ENCODE results near the gene RAB3IL1. TPM values are rescaled to one million over a fixed set of nuclear protein-coding genes. Genes with fewer than 3 reads are reported as not detected.

The RAB3IL1 gene
- total RNA-seq, 1 donor from 2014 or later: 3.0 TPM

- DNase-seq (ENCODE audit: low read depth): no peak
Observed at GRCh38 chr11:61847914-61848581, 69.3 kb downstream of the RAB3IL1 start.

Small RNAs within 50 kb of the gene (microRNA-seq; reads per million reads assigned to microRNA genes)
- gene MIR6746: 6.1 reads per million, percentile 25 among the genes with 10 or more reads in this experiment

Other genes with a start within 250 kb of the RAB3IL1 start
- gene DAGLA, start 237.2 kb downstream of the RAB3IL1 start, total RNA-seq: 2.9 and 4.3 TPM in 2 replicates
- 0.03 TPM in 1 of 2 replicates, not detected in the other for gene MYRF, start 164.9 kb downstream of the RAB3IL1 start, total RNA-seq
- 33.0 and 36.7 TPM in 2 replicates for gene TMEM258, start 125.0 kb downstream of the RAB3IL1 start, total RNA-seq
- gene FEN1, start 124.7 kb downstream of the RAB3IL1 start, total RNA-seq: 13.4 and 13.9 TPM in 2 replicates
- gene FADS1, start 100.6 kb downstream of the RAB3IL1 start, total RNA-seq: 72.9 and 123 TPM in 2 replicates
- gene FADS2, start 89.3 kb downstream of the RAB3IL1 start, total RNA-seq: 68.6 and 175 TPM in 2 replicates
- 310 and 645 TPM in 2 replicates for gene FADS3, start 26.0 kb downstream of the RAB3IL1 start, total RNA-seq
- 1.7 and 1.8 TPM in 2 replicates for gene BEST1, start 32.8 kb upstream of the RAB3IL1 start, total RNA-seq
- gene FTH1, start 50.1 kb upstream of the RAB3IL1 start, total RNA-seq: 436 and 518 TPM in 2 replicates
- gene INCENP, start 206.4 kb upstream of the RAB3IL1 start, total RNA-seq: 11.6 and 12.3 TPM in 2 replicates